ENCODE results near the gene ARHGAP22. TPM values are rescaled to one million over a fixed set of nuclear protein-coding genes. Genes with fewer than 3 reads are reported as not detected.

ARHGAP22 gene
- total RNA-seq, 1 experiment from 2014 or later = 1.8 TPM

DNA sequence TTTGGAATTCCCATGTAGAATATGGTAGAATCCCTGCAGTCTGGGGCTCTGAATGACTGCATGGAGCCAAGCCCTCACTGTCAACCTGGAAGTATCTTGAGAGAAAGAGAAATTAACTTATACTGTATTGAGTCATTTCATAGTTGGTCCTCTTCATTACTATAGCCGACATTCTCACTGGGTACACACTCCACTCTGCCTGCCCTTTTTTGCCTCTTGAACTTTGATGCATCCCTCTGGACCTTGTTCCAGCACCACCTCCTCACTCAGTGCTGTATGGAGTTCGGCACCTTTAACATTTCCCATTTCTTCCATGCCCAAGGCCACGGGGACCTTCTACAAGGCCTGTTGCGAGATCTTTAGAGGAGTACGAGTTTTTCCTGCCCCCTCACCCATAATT lies 4.6 kb upstream of the ARHGAP22 start:
- ATAC-seq = no peak
- DNase-seq (ENCODE audit: low read depth, low spot score) = no peak
- no peaks in the 10 kb centered on the region for H3K9me3 ChIP-seq (ENCODE audit: control insufficient read depth, insufficient read depth, low read depth, low read length)
- in situ Hi-C loops (cut with HindIII; ENCODE audit: low pct_unique_long_range_greater_than_20kb, low sequenced_read_pairs) = no loop called here
- BruUV-seq (replicated peaks) = no TSS peak
- TF ChIP-seq, protein P1, sequence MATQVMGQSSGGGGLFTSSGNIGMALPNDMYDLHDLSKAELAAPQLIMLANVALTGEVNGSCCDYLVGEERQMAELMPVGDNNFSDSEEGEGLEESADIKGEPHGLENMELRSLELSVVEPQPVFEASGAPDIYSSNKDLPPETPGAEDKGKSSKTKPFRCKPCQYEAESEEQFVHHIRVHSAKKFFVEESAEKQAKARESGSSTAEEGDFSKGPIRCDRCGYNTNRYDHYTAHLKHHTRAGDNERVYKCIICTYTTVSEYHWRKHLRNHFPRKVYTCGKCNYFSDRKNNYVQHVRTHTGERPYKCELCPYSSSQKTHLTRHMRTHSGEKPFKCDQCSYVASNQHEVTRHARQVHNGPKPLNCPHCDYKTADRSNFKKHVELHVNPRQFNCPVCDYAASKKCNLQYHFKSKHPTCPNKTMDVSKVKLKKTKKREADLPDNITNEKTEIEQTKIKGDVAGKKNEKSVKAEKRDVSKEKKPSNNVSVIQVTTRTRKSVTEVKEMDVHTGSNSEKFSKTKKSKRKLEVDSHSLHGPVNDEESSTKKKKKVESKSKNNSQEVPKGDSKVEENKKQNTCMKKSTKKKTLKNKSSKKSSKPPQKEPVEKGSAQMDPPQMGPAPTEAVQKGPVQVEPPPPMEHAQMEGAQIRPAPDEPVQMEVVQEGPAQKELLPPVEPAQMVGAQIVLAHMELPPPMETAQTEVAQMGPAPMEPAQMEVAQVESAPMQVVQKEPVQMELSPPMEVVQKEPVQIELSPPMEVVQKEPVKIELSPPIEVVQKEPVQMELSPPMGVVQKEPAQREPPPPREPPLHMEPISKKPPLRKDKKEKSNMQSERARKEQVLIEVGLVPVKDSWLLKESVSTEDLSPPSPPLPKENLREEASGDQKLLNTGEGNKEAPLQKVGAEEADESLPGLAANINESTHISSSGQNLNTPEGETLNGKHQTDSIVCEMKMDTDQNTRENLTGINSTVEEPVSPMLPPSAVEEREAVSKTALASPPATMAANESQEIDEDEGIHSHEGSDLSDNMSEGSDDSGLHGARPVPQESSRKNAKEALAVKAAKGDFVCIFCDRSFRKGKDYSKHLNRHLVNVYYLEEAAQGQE (IDR thresholded peaks at IDR 0.05; ENCODE audit: insufficient read depth in 1 of 2, low read depth in 2 of 2, low read length in 1 of 2) = no peak
- no peak for TF ChIP-seq POLR2AphosphoS5 (IDR thresholded peaks at IDR 0.05; ENCODE audit: low read depth, low read length)
- no peak for TF ChIP-seq TCF7L2 (IDR thresholded peaks at IDR 0.05; ENCODE audit: low read depth, low read length)
- no peak for TF ChIP-seq SIN3A (IDR thresholded peaks at IDR 0.05; ENCODE audit: borderline replicate concordance, insufficient read depth, low read depth, low read length)
- TF ChIP-seq, protein P2, sequence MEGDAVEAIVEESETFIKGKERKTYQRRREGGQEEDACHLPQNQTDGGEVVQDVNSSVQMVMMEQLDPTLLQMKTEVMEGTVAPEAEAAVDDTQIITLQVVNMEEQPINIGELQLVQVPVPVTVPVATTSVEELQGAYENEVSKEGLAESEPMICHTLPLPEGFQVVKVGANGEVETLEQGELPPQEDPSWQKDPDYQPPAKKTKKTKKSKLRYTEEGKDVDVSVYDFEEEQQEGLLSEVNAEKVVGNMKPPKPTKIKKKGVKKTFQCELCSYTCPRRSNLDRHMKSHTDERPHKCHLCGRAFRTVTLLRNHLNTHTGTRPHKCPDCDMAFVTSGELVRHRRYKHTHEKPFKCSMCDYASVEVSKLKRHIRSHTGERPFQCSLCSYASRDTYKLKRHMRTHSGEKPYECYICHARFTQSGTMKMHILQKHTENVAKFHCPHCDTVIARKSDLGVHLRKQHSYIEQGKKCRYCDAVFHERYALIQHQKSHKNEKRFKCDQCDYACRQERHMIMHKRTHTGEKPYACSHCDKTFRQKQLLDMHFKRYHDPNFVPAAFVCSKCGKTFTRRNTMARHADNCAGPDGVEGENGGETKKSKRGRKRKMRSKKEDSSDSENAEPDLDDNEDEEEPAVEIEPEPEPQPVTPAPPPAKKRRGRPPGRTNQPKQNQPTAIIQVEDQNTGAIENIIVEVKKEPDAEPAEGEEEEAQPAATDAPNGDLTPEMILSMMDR (IDR thresholded peaks at IDR 0.05) = no peak
- H3K4me1 ChIP-seq (ENCODE audit: control insufficient read depth, insufficient read depth, low read length) = no peaks in the 10 kb centered on the region
- peaks cover 4% of the 10 kb centered on the region for H3K27me3 ChIP-seq (ENCODE audit: control insufficient read depth, insufficient read depth, low read length)
- ChIA-PET POLR2A (no interaction called here), CTCF (interaction anchor here (0.5 kb wide), 1 partner anchor 9 kb away, joined by 3 read pairs; no protein-coding TSS in a partner anchor)
- H3K27ac ChIP-seq (ENCODE audit: low read length) = no peak overlapping the region
- H3K36me3 ChIP-seq (ENCODE audit: control insufficient read depth, insufficient read depth, low read length) = peaks cover 1% of the 10 kb centered on the region; the same call in 1 of the 2 replicates
- H3K4me3 ChIP-seq (ENCODE audit: low read depth in 2 of 2, low read length in 2 of 2) = no peak overlapping the region
- intact Hi-C loops (cut with micrococcal nuclease; ENCODE audit: unreplicated experiment) = no loop called here

DNA sequence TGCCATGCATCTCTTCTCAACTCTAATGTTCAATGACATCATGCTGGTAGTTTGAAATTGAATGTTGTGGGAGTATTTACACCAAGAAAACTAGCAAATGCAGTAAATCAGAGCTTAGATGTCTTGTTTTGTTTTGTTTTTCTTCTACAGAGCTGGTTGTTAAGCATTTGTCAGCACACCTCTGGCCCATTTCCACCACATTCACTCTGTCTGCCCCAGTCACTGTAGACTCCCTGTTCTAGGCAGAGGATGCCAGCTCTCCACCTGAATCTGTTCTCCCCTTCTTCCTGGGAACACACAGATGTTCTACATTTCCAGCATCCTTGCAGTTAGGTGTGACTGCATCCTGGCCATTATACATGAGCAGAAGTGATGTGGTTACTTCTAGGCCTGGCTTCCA lies 4.1 kb upstream of the ARHGAP22 start:
- intact Hi-C loops (cut with micrococcal nuclease; ENCODE audit: unreplicated experiment) = no loop called here
- no peak for DNase-seq (ENCODE audit: low read depth, low spot score)
- H3K4me1 ChIP-seq (ENCODE audit: control insufficient read depth, insufficient read depth, low read length) = no peaks in the 10 kb centered on the region
- ChIA-PET POLR2A (no interaction called here), CTCF (interaction anchor here (0.5 kb wide), 1 partner anchor 8 kb away, joined by 3 read pairs; no protein-coding TSS in a partner anchor)
- TF ChIP-seq, protein P1 (IDR thresholded peaks at IDR 0.05; ENCODE audit: insufficient read depth in 1 of 2, low read depth in 2 of 2, low read length in 1 of 2) = no peak
- TF ChIP-seq TCF7L2 (IDR thresholded peaks at IDR 0.05; ENCODE audit: low read depth, low read length) = no peak
- TF ChIP-seq POLR2AphosphoS5 (IDR thresholded peaks at IDR 0.05; ENCODE audit: low read depth, low read length) = no peak
- TF ChIP-seq SIN3A (IDR thresholded peaks at IDR 0.05; ENCODE audit: borderline replicate concordance, insufficient read depth, low read depth, low read length) = no peak
- TF ChIP-seq, protein P2 (IDR thresholded peaks at IDR 0.05) = no peak
- H3K27ac ChIP-seq (ENCODE audit: low read length) = no peak overlapping the region
- H3K9me3 ChIP-seq (ENCODE audit: control insufficient read depth, insufficient read depth, low read depth, low read length) = no peaks in the 10 kb centered on the region
- peaks cover 6% of the 10 kb centered on the region for H3K27me3 ChIP-seq (ENCODE audit: control insufficient read depth, insufficient read depth, low read length)
- no peak for ATAC-seq
- peaks cover 2% of the 10 kb centered on the region; the same call in 1 of the 2 replicates for H3K36me3 ChIP-seq (ENCODE audit: control insufficient read depth, insufficient read depth, low read length)
- in situ Hi-C loops (cut with HindIII; ENCODE audit: low pct_unique_long_range_greater_than_20kb, low sequenced_read_pairs) = no loop called here
- H3K4me3 ChIP-seq (ENCODE audit: low read depth in 2 of 2, low read length in 2 of 2) = no peak overlapping the region
- no TSS peak for BruUV-seq (replicated peaks)
